Measurements from ENCODE around the gene ZBBX.
"Not testable (repeated sequence)": the region's sequence is repeated elsewhere in the genome, so short reads cannot be mapped to it uniquely, and the experiment has no call there.

The ZBBX gene

GRCh38 chr3:167380004-167380689 lies at the start of gene ZBBX:
Gene ZBBX (minus strand): TSS chr3:167380297. CDS start chr3:167372901, 7,396 bp downstream.
- H3K9ac ChIP-seq (ENCODE audit: insufficient read length): no peak within 1 kb of the TSS
- no peaks in the 10 kb centered on the region for H3K9me3 ChIP-seq (ENCODE audit: low read depth, low read length)
- no peak within 1 kb of the TSS for H3K27ac ChIP-seq
- peak; percentile 67 for DNase-seq (ENCODE audit: low read depth, low spot score)
- no peaks in the 10 kb centered on the region for H3K36me3 ChIP-seq (ENCODE audit: insufficient read depth, low read length)
- TF ChIP-seq FOXP2 (optimal IDR thresholded peaks at IDR 0.05; ENCODE audit: control extremely low read depth, extremely low read length, insufficient read depth): no peak
- TF ChIP-seq POLR2AphosphoS5 (IDR thresholded peaks at IDR 0.05; ENCODE audit: borderline replicate concordance, low read depth, low read length): no peak
- TF ChIP-seq EZH2 (IDR thresholded peaks at IDR 0.05): no peak
- H3K4me3 ChIP-seq: peak within 1 kb of the TSS; percentile 73

- not testable (repeated sequence) for H3K36me3 ChIP-seq (ENCODE audit: insufficient read depth, low read length); H3K9ac ChIP-seq (ENCODE audit: insufficient read length); DNase-seq (ENCODE audit: low read depth, low spot score); H3K9me3 ChIP-seq (ENCODE audit: low read depth, low read length); H3K4me3 ChIP-seq; H3K27ac ChIP-seq
Observed at GRCh38 chr3:167426962-167427361, 46.9 kb upstream of the ZBBX start.

GRCh38 chr3:167422396-167422795 lies 42.3 kb upstream of the ZBBX start:
- not testable (repeated sequence) for DNase-seq (ENCODE audit: low read depth, low spot score); H3K9me3 ChIP-seq (ENCODE audit: low read depth, low read length); H3K9ac ChIP-seq (ENCODE audit: insufficient read length); H3K4me3 ChIP-seq; H3K36me3 ChIP-seq (ENCODE audit: insufficient read depth, low read length); H3K27ac ChIP-seq

- H3K9me3 ChIP-seq (ENCODE audit: low read depth, low read length): no peaks in the 10 kb centered on the region
- no peak overlapping the region for H3K4me3 ChIP-seq
- H3K27ac ChIP-seq: no peak overlapping the region
- H3K36me3 ChIP-seq (ENCODE audit: insufficient read depth, low read length): no peaks in the 10 kb centered on the region
- DNase-seq (ENCODE audit: low read depth, low spot score): no peak
- TF ChIP-seq EZH2 (IDR thresholded peaks at IDR 0.05): no peak
- no peak for TF ChIP-seq FOXP2 (optimal IDR thresholded peaks at IDR 0.05; ENCODE audit: control extremely low read depth, extremely low read length, insufficient read depth)
- no peak for TF ChIP-seq POLR2AphosphoS5 (IDR thresholded peaks at IDR 0.05; ENCODE audit: borderline replicate concordance, low read depth, low read length)
- H3K9ac ChIP-seq (ENCODE audit: insufficient read length): no peak overlapping the region
Observed at GRCh38 chr3:167409611-167410010, 29.5 kb upstream of the ZBBX start.

- no peak for TF ChIP-seq POLR2AphosphoS5 (IDR thresholded peaks at IDR 0.05; ENCODE audit: borderline replicate concordance, low read depth, low read length)
- TF ChIP-seq EZH2 (IDR thresholded peaks at IDR 0.05): no peak
- no peak for TF ChIP-seq FOXP2 (optimal IDR thresholded peaks at IDR 0.05; ENCODE audit: control extremely low read depth, extremely low read length, insufficient read depth)
- Histone ChIP-seq H3K9ac (ENCODE audit: insufficient read length) (no peak overlapping the region), H3K36me3 (ENCODE audit: insufficient read depth, low read length) (no peaks in the 10 kb centered on the region), H3K27ac (no peak overlapping the region), H3K4me3 (no peak overlapping the region), H3K9me3 (ENCODE audit: low read depth, low read length) (no peaks in the 10 kb centered on the region)
- peak; percentile 18 for DNase-seq (ENCODE audit: low read depth, low spot score)
Observed at GRCh38 chr3:167406876-167407492, 26.9 kb upstream of the ZBBX start.

GRCh38 chr3:167397826-167398225 lies 17.7 kb upstream of the ZBBX start:
- H3K9ac ChIP-seq (ENCODE audit: insufficient read length): no peak overlapping the region
- DNase-seq (ENCODE audit: low read depth, low spot score): no peak
- TF ChIP-seq FOXP2 (optimal IDR thresholded peaks at IDR 0.05; ENCODE audit: control extremely low read depth, extremely low read length, insufficient read depth) (no peak), POLR2AphosphoS5 (IDR thresholded peaks at IDR 0.05; ENCODE audit: borderline replicate concordance, low read depth, low read length) (no peak), EZH2 (IDR thresholded peaks at IDR 0.05) (no peak)
- H3K27ac ChIP-seq: 0 out of 2 replicates have a peak overlapping the region, but pooled peaks have one; percentile 5
- H3K9me3 ChIP-seq (ENCODE audit: low read depth, low read length): no peaks in the 10 kb centered on the region
- H3K4me3 ChIP-seq: no peak overlapping the region
- no peaks in the 10 kb centered on the region for H3K36me3 ChIP-seq (ENCODE audit: insufficient read depth, low read length)

- Histone ChIP-seq H3K4me3 (no peak overlapping the region), H3K27ac (no peak overlapping the region), H3K9ac (ENCODE audit: insufficient read length) (no peak overlapping the region), H3K36me3 (ENCODE audit: insufficient read depth, low read length) (no peaks in the 10 kb centered on the region), H3K9me3 (ENCODE audit: low read depth, low read length) (no peaks in the 10 kb centered on the region)
- TF ChIP-seq POLR2AphosphoS5 (IDR thresholded peaks at IDR 0.05; ENCODE audit: borderline replicate concordance, low read depth, low read length): no peak
- no peak for TF ChIP-seq EZH2 (IDR thresholded peaks at IDR 0.05)
- no peak for TF ChIP-seq FOXP2 (optimal IDR thresholded peaks at IDR 0.05; ENCODE audit: control extremely low read depth, extremely low read length, insufficient read depth)
- no peak for DNase-seq (ENCODE audit: low read depth, low spot score)
Observed at GRCh38 chr3:167396075-167396474, 16.0 kb upstream of the ZBBX start.

- Histone ChIP-seq H3K9ac (ENCODE audit: insufficient read length) (no peak overlapping the region), H3K36me3 (ENCODE audit: insufficient read depth, low read length) (no peaks in the 10 kb centered on the region), H3K4me3 (no peak overlapping the region), H3K27ac (no peak overlapping the region), H3K9me3 (ENCODE audit: low read depth, low read length) (no peaks in the 10 kb centered on the region)
- no peak for DNase-seq (ENCODE audit: low read depth, low spot score)
- TF ChIP-seq POLR2AphosphoS5 (IDR thresholded peaks at IDR 0.05; ENCODE audit: borderline replicate concordance, low read depth, low read length) (no peak), FOXP2 (optimal IDR thresholded peaks at IDR 0.05; ENCODE audit: control extremely low read depth, extremely low read length, insufficient read depth) (no peak), EZH2 (IDR thresholded peaks at IDR 0.05) (no peak)
Observed at GRCh38 chr3:167394003-167394402, 13.9 kb upstream of the ZBBX start.

- Histone ChIP-seq H3K9me3 (ENCODE audit: low read depth, low read length) (no peaks in the 10 kb centered on the region), H3K27ac (no peak overlapping the region), H3K4me3 (no peak overlapping the region), H3K36me3 (ENCODE audit: insufficient read depth, low read length) (no peaks in the 10 kb centered on the region), H3K9ac (ENCODE audit: insufficient read length) (no peak overlapping the region)
- TF ChIP-seq FOXP2 (optimal IDR thresholded peaks at IDR 0.05; ENCODE audit: control extremely low read depth, extremely low read length, insufficient read depth): no peak
- no peak for TF ChIP-seq EZH2 (IDR thresholded peaks at IDR 0.05)
- no peak for DNase-seq (ENCODE audit: low read depth, low spot score)
Observed at GRCh38 chr3:167382155-167382554, 2.1 kb upstream of the ZBBX start.
